Activated effector memory CD4-positive, alpha-beta T cell treated with anti-CD3 and anti-CD28 coated beads, Interleukin-2, amount 50 U/mL, for 16 hours (primary cell): ENCODE results near the gene SRF.

Source experiments
- DNase-seq: peaks from one replicate; pipeline ENCODE4 v3.0.0-alpha.2; 2020

Gene SRF

GRCh38 chr6:43184268-43184985 lies 13.4 kb downstream of the SRF start:
- no peak for DNase-seq

DNA sequence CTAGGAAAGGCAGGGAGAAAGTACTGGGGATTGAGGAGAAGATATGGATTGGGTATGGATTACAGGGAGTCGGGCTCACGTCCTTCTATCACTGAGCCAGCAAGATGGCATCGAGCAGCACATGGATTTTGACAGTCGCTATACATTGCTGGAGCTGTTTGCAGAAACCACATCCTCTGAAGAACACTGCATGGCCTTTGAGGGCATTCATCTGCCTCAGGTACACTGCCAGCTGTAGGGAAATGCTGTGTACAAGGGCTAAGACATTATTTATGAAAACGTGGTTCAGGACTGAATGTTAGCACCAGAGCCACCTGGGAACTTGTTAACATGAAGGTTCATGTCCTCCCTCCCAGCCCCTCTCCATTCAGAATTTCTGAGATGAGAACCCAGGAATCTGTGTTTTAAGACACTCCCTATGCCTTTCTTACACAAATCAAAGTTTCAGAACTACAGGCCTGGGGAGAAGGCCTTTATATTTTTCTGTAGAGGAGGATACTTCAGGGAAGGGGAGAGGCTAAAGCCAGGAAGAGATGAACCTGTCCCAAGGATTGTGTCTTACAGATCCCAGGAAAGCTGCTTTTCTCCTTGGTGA lies 14.4 kb downstream of the SRF start:
- DNase-seq: no peak

- DNase-seq: no peak
Measured at GRCh38 chr6:43186019-43186418, 14.9 kb downstream of the SRF start.

- no peak for DNase-seq
Measured at GRCh38 chr6:43186706-43187105, 15.6 kb downstream of the SRF start.

DNA sequence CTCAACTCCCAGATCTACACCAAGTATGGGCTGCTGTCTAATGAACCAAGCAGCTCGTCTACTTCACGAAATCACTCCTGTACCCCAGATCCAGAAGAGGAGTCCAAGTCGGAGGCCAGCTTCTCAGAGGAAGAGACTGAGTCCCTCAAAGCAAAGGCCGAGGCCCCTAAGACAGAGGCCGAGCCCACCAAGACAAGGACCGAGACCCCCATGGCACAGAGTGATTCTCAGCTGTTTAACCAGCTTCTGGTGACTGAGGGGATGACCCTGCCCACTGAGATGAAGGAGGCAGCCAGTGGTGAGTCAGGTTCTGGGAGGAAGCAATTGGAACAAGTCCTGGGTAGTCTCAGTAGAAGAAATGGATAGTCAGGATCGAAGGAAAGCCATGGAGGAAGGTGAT lies 16.8 kb downstream of the SRF start:
- no peak for DNase-seq

GRCh38 chr6:43188426-43188825 lies 17.4 kb downstream of the SRF start:
- DNase-seq: no peak

DNA sequence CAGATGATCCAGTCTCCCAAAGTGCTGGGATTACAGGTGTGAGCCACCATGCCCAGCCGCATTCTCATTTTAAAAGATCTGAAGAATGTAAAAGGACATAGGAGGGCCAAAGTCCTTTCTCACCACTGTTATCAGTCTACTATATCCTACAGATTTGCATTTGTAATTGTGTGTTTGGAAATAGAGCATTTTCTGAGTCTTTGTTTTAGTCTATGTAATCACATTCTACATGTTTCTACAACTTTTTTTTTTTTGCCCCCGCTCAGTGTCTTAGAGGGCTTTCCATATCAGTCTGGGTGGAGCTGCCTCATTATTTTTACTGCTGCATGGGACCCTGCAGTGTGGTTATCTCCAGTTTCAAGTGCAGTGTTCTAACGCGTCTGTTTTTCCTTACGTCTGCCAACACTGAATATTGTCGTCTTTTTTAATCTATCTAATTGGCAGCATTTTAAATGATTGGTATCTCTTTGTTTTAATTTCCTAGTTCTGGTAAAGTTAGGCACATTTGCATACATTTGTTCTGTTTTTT lies 18.8 kb downstream of the SRF start:
- no peak for DNase-seq

DNA sequence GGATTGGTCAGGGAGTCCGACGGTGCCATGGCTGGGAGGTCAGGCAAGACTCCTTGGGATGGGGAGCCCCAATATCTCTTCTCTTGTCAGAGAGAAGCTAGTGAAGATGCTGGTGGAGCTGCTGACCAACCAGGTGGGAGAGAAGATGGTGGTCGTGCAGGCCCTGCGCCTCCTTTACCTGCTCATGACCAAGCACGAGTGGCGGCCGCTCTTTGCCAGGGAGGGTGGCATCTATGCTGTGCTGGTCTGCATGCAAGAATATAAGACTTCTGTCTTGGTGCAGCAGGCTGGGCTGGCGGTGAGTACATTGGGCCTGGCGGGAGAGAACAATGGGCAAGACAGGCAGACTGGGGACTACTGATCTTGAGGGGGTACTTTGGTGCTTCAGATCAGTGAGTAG lies 21.8 kb downstream of the SRF start:
- DNase-seq: peak; percentile 42

GRCh38 chr6:43193929-43194328 lies 22.9 kb downstream of the SRF start:
- DNase-seq: peak; percentile 50

DNA sequence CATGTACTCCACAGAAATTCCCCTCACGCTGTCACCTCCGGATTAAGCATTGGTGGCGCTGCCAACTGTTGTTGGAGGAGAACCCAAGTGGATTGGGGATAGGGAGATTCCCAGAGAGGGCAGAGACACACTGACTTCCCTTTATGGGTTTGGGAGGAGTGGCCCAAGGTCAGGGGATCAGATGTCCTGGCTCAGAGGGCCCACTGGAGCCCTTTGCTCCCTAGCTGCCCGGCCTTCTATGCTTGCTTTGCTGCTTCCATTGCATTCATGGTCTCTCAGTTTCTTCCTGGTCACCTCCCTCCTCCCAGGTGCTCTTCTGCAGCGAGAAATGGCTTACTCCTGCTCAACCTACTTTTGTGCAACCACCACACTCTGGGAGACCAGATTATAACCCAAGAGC lies 25.3 kb downstream of the SRF start:
- DNase-seq: peak; percentile 14

DNA sequence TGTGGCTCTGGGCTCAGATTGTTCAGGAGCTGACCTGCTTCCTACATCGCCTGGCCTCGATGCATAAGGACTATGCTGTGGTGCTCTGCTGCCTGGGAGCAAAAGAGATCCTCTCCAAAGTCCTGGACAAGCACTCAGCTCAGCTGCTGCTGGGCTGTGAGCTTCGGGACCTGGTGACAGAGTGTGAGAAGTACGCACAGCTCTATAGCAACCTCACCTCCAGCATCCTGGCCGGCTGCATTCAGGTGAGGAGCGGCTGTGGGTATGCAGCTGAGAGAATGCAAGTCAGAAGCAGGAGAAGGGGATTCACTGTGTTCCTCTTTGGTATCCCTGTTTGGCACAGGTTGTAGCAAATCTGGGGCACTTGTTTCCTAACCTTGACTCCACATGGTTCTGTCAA lies 28.8 kb downstream of the SRF start:
- peak; percentile 41 for DNase-seq

DNA sequence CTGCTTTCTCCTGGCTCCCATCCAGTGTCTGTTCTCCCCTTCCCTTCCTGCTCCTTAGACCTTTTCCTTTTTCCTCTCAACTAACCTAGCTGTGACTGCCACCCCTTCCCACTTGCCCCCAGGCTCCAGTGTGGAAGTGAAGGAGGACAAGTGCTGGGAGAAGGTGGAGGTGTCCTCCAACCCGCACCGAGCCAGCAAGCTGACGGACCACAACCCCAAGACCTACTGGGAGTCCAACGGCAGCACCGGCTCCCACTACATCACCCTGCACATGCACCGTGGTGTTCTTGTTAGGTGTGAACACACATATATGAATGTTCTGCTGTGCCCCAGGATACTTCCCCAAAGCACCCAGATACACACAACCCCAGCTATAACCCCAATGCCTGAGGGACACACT lies 29.5 kb downstream of the SRF start:
- DNase-seq: peak; percentile 46

GRCh38 chr6:43202451-43202850 lies 31.4 kb downstream of the SRF start:
- peak; percentile 22 for DNase-seq

- peak; percentile 53 for DNase-seq
Measured at GRCh38 chr6:43203029-43203717, 32.1 kb downstream of the SRF start.

- peak; percentile 33 for DNase-seq
Measured at GRCh38 chr6:43203718-43204095, 32.6 kb downstream of the SRF start.

DNA sequence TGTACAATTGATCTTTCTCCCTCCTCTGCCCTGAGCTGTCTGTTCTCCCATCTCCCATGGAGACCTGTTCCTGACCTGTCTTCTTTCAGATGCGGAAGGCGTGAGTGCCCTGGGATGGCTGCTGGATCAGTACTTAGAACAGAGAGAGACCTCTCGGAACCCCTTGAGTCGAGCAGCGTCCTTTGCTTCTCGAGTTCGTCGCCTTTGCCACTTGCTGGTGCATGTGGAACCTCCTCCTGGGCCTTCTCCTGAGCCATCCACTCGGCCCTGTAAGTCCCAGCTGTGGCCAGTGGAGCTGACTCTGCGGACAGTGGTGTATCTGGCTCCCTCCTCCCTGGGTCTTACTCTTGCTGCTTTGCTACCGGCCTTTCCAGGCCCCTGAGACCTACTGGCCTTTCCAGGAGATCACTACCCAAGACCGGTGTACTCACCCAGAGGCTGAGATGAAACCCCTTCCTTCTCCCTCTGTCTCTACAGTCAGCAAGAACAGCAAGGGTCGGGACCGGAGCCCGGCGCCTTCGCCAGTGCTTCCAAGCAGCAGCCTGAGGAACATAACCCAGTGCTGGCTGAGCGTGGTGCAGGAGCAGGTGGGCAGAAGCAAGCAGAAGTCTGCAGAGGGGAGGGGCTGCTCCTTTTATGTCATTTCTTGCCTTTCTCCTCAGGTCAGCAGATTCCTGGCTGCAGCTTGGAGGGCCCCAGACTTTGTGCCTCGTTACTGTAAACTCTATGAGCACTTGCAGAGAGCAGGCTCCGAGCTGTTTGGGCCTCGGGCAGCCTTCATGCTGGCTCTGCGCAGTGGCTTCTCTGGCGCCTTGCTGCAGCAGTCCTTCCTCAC lies 33.4 kb downstream of the SRF start:
- peak; percentile 54 for DNase-seq

GRCh38 chr6:43205849-43206248 lies 34.8 kb downstream of the SRF start:
- DNase-seq: peak; percentile 36

DNA sequence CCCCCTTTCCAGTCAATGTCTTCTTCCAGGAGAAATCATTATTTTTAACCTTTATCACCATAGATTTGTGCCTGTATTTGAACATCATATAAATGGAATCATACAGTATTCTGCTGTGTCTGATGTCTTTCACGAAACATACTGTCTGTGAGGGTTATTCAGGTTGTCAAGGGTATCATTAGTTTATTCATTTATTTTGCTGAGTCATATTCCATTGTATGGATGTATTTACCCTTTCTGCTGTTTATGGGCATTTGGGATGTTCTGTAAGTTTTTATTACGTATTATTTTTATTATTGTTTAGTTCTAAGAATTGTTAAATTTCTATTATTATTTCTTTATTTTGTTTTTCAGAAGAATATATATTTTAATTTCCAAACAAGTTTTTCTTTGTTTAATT lies 36.2 kb downstream of the SRF start:
- DNase-seq: no peak

GRCh38 chr6:43211955-43212354 lies 40.9 kb downstream of the SRF start:
- no peak for DNase-seq

DNA sequence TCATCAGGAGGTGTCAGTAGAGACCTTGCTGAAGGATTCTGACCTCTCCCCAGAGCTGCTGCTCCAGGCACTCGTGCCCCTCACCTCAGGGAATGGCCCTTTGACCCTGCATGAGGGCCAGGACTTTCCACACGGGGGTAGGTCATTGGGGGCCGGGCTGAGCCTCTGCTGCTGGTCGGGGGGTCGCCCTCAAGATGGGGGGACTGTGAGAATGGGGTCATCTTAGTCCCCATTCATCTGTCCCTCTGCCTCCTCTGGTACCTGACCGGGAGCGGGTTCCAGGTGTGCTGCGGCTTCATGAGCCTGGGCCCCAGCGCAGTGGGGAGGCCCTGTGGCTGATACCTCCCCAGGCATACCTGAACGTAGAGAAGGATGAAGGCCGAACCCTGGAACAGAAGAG lies 42.4 kb downstream of the SRF start:
- DNase-seq: no peak

DNA sequence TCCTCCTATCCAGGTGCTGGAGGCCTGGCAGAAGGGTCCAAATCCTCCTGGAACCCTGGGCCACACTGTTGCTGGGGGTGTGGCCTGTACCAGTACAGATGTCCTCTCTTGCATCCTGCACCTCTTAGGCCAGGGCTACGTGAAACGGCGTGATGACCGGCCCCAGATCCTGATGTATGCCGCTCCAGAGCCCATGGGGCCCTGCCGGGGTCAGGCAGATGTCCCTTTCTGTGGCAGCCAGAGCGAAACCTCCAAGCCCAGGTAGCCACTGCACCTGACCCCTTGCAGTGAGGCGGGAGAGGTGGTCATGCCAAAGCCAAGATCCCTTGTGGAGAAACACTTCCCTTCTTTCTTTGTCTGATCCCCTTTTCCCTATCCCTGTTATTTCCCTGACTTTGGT lies 44.0 kb downstream of the SRF start:
- DNase-seq: peak; percentile 46

- DNase-seq: peak; percentile 51
Measured at GRCh38 chr6:43216200-43216599, 45.1 kb downstream of the SRF start.

DNA sequence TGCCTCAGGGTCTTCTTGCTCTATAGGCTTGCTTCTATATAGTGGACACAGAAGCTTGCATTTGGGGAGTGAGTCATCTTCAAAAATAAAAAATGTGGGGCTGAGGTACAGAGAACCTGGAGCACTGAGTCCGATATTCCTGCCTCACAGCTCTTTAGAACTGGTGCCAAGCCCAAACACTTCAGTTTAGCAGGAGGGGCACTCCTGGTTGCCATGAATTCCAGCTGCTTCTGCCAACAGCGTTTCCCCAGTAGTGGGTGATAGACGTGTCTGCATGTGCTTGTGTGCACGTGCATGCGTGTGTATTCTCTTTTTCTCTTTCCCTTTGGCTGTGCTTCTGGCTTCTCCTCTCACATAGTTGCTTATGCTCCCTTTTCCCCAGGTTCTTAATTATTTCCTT lies 46.3 kb downstream of the SRF start:
- no peak for DNase-seq
